ENCODE data around the gene HEXB.
A peak's percentile ranks its signal among the peaks of the same experiment; 100 is the strongest.

- TF ChIP-seq POLR2A (IDR thresholded peaks at IDR 0.05; ENCODE audit: low read depth, low read length) (no peak), POLR2AphosphoS5 (IDR thresholded peaks at IDR 0.05; ENCODE audit: insufficient read depth, low read depth, low read length) (no peak), EZH2 (IDR thresholded peaks at IDR 0.05; ENCODE audit: borderline replicate concordance, low read depth, low read length, severe bottlenecking) (no peak), MYC (IDR thresholded peaks at IDR 0.05; ENCODE audit: low read depth, low read length) (no peak), FOS (IDR thresholded peaks at IDR 0.05; ENCODE audit: borderline replicate concordance, insufficient read depth, low read length) (peak; percentile 31)
- TF ChIP-seq, protein P1, sequence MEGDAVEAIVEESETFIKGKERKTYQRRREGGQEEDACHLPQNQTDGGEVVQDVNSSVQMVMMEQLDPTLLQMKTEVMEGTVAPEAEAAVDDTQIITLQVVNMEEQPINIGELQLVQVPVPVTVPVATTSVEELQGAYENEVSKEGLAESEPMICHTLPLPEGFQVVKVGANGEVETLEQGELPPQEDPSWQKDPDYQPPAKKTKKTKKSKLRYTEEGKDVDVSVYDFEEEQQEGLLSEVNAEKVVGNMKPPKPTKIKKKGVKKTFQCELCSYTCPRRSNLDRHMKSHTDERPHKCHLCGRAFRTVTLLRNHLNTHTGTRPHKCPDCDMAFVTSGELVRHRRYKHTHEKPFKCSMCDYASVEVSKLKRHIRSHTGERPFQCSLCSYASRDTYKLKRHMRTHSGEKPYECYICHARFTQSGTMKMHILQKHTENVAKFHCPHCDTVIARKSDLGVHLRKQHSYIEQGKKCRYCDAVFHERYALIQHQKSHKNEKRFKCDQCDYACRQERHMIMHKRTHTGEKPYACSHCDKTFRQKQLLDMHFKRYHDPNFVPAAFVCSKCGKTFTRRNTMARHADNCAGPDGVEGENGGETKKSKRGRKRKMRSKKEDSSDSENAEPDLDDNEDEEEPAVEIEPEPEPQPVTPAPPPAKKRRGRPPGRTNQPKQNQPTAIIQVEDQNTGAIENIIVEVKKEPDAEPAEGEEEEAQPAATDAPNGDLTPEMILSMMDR (IDR thresholded peaks at IDR 0.05; ENCODE audit: extremely low read depth in 1 of 2, insufficient read depth in 1 of 2, low read depth in 1 of 2, low read length in 2 of 2): no peak
These were observed 77.6 kb downstream of the HEXB start for GRCh38 chr5:74762599-74762998.
